AG20443 (cell line): ENCODE results near the gene CYP2W1.
A peak's percentile ranks its signal among the peaks of the same experiment; 100 is the strongest.

Experiments
- DNase-seq: peaks from one replicate; pipeline ENCODE4 v3.0.0; 2012; ENCODE audit warnings: low spot score, mixed read lengths

CYP2W1 gene

GRCh38 chr7:966291-967069, 16.5 kb upstream of the CYP2W1 start:
- no peak for DNase-seq

GRCh38 chr7:967361-968082, 15.5 kb upstream of the CYP2W1 start:
- no peak for DNase-seq

GRCh38 chr7:968205-969105, 14.5 kb upstream of the CYP2W1 start:
- no peak for DNase-seq

GRCh38 chr7:969403-969802, 13.6 kb upstream of the CYP2W1 start:
- no peak for DNase-seq

GRCh38 chr7:970744-971143, 12.2 kb upstream of the CYP2W1 start:
- DNase-seq = no peak

GRCh38 chr7:972110-972509, 10.9 kb upstream of the CYP2W1 start:
- DNase-seq = no peak

- DNase-seq = no peak
Observed at GRCh38 chr7:972676-973309, 10.2 kb upstream of the CYP2W1 start.

- DNase-seq = no peak
Observed at GRCh38 chr7:973312-973711, 9.7 kb upstream of the CYP2W1 start.

- no peak for DNase-seq
Observed at GRCh38 chr7:974172-974571, 8.8 kb upstream of the CYP2W1 start.

GRCh38 chr7:974820-975681, 7.9 kb upstream of the CYP2W1 start, which contains the start of gene COX19:
Gene COX19 (minus strand): TSS chr7:975549. CDS start chr7:975509, 40 bp downstream.
- DNase-seq = peak; percentile 98

GRCh38 chr7:975702-976473, 7.1 kb upstream of the CYP2W1 start:
- no peak for DNase-seq

- no peak for DNase-seq
Observed at GRCh38 chr7:976901-977325, 6.1 kb upstream of the CYP2W1 start.

GRCh38 chr7:977326-978048, 5.5 kb upstream of the CYP2W1 start:
- DNase-seq = no peak

GRCh38 chr7:978049-978346, 5.0 kb upstream of the CYP2W1 start:
- no peak for DNase-seq

- no peak for DNase-seq
Observed at GRCh38 chr7:978416-979091, 4.4 kb upstream of the CYP2W1 start.

GRCh38 chr7:979151-979550, 3.8 kb upstream of the CYP2W1 start:
- DNase-seq = no peak

- peak; percentile 38 for DNase-seq
Observed at GRCh38 chr7:979886-980571, 3.0 kb upstream of the CYP2W1 start.

GRCh38 chr7:981793-982510, 1.0 kb upstream of the CYP2W1 start:
- no peak for DNase-seq
